Middle frontal gyrus (tissue), 1 donor: Measurements from ENCODE around the gene MOK.

ENCODE experiments used
- DNase-seq: peaks from one replicate; pipeline ENCODE4 v3.0.0-alpha.2; 2015; ENCODE audit warnings: low spot score; ENCODE audit errors: extremely low spot score

MOK gene

DNA sequence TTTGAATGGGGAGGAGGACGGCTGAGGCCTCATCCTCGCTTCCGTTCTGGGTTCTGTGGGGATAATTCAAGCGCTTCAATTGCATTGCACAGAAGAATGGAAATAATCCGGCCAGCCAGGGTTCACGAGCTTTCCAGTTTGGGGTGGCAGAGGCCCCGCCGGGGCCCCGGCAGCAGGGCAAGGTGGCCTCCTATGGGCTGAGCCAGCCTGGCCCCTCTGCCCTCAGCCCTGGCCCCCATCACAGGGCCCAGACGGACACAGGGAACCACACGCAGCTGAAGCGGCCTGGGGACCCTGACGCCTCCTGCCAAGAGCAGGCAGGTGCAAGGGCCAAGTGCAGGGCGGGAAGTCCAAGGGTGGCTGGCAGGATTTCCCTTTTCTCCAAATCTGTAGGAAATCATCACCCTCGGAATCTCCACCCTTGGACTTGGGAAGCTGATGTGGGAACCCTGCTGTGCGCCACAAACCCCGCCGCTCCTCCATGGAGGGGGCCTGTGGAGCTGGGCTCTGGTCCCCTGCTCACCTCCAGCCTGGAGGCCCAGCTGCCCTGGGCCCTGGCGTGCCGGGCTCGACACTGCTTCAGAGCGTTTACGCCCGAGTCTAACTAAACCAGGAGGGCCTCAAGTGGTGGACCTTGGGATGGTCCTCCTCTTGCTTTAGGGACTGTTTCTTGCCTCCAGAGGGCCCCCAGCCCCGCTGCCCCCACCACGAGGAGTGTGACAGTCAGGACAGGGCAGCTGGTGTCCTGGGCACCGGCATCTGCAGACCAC lies 78.4 kb downstream of the MOK start:
- no peak for DNase-seq

DNA sequence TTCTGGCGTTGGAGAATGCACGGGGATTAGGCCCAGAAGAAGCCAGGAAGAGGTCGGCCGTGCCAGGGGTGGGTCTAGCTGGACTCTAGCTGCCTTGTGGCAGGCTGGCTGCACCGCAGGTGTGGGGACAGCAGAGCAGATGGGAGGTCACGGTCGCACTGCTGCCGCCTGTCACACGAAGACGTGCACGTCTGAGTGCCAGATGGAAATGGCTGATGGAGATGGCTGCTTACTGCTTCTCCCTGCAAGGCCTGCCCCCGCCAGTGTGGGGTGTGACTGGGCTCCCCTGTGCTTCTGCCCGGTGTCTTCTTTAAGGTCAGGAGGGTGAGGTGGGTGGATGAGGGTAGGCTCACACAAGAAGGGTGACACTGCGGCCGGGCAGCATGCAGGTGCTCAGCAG lies 79.0 kb downstream of the MOK start:
- DNase-seq = no peak

DNA sequence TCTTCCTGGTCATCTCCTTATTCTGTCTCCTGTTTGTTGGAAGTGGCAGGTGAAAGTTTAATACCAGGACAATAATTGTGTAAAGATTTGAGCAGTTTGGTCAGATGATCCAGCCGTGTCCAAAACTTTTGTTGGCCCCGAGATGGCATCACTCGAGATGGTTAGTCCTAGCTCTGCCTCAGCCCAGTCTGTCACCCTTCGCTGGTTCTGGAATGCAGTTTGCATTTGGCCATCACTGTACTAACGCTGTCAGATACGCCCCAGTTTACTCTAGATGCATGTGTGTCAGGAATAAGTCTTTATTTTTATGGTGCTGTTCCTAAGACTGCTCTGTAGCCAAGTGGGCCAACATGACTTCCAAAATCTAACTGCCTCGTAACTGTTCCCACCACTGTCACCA lies 79.6 kb downstream of the MOK start:
- DNase-seq = no peak

DNA sequence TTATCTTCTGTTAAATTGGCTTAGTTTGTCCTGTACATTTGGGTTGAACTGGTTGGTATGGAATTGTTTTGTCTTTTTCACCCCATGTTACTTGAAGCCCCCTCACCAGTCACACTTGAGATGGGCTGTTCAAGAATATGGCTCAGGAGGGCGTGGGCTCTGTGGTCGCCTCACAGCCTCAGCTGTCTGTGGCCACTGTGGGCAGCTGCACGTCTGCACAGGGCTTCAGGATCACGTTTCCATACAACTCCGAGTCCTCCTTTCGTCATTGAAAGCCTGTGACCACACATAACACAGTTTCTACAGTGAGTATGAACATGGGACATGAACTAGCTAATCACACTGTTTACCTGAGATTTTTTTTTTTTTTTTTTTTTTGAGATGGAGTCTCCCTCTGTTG lies 81.3 kb downstream of the MOK start:
- no peak for DNase-seq

DNA sequence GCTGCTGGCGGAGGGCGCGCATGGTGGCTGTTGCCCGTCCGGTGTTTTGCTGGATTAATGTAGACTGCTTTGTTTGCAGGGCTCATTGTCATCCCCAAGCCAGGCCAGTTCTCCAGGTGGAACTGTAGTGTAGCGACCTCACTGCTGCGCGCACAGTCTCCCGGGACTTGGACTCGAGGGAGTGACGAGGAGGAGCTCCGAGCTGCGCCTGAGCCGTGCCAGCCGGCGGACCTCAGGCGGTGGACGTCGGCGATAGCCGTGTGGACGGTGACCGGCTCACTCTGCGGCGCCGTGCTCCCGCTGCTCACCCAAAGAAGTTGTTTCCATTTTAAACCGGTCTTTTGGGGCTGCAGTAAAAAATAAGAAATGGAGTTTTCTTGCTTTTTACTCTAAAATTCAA lies 82.2 kb downstream of the MOK start:
- no peak for DNase-seq

DNA sequence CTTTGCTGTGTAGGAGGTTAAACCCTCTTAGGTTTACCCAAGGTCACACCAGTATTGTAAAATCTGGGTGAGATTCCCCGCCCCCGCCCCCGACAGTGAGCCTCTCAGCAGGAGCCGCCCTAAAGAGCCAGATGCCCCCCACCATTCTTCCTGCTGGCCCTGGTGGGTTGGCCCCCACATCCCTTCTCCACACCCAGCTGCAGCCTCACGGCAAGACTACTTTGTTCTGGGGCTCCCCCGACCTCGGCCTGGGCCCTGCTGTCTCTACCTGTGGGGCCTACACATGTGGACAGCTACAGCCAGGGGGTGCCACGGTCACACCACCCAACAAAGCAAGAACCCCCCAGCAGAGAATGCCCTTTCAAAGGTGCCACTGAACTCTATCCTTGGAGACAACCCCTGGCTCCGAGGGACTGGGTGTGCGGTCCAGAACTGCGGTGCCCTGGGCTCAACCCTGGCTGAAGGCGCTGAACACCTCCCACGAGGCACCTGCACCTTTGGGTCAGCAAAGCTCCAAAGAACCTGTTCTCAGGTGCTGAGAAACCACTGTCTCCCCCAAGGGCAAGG lies 82.9 kb downstream of the MOK start:
- no peak for DNase-seq

DNA sequence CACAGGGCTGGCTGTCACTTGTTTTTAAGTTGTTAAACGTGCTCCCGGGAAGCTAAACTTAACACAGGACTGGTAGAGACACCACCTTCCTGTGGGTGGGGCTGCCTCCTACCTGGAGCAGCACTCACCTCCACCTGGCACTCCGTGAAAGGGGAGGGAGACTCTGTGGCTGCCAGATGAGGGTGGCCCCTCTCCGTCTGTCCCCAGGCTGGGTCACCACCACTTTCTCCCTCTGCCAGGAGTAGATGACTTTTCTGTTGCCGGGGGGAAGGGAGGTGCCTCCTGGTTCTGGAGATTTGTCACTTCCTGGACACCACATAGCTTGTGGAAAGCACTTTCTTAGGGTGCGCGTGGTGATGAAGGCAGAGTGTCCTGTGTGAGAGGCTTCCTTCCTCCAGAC lies 83.9 kb downstream of the MOK start:
- no peak for DNase-seq

DNA sequence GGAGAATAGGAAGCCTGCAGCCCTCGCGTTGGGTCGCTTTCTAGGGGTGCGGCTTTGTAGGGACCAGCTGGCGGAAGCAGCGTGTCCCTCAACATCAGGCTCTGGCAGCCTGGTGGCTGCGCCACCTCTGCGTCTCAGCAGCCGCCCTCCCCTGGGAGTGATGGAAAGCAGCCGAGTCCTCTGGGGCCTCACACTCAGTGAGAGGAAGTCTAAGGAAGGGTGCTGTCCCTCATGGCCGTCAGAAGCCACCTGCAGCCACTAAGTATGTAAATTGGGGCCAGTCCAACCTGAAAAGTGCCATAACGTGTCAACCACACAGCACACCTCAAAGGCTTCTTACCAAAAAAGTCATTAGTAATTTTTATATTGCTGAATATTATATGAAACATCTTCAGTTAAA lies 84.9 kb downstream of the MOK start:
- no peak for DNase-seq

DNA sequence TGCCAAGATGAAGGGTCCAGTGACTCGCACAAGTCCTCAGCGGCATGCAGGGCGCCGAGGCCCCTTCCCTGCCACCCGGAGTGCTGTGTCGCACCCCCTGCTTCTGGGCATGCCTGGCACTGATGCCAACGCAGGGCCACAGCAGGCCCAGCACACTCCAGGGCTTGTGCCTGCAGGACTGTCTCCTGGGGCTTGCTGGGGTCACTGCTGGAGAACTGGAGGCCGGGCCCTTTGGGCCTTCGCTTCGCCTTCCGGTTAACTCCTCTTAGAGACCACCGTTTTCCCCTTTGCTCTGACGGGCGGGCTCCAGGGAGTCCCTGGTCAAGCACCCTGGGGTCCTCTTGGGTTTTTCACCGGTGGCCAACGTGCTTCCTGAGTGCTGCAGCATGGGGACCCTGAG lies 85.6 kb downstream of the MOK start:
- no peak for DNase-seq

DNA sequence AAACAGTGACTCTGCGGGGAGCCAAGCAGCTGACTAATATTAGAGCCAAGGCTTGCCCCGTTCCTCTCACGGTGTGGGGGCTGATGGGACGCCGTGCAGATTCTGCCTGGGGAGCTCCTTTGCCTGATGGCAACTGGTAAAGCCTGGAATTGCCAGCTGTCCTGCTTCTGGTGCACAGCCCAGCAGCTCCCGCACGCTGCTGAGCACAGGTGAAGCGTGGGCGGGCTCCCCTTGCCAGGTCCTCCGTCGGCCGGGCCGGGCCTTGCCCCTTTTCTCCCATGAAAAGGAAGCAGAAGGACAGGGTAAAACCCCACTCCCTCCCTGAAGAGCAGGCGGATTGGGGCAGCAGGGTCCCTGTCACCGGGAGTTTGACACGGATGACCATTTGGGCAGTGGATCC lies 86.3 kb downstream of the MOK start:
- no peak for DNase-seq

DNA sequence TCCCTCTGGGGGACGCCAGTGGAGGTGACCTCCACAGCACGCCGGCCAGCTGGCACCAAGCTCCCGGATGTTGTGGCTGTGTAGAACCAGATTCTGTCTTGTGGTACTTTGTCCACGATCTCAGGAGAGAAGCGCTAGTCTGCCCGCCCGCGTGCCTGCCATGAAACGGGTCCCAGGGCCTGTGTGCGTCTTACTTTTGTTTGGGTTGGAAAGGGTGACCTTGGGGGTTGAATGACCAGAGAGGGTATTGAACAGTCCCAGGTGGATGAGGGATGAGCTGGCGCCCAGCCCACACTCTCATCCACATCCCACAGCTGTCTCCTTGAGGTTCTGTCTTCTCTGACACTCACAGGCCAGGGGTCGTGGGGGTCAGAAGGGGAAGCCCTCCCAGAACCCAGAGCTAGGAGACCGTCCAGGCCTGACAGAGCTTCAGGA lies 87.0 kb downstream of the MOK start:
- no peak for DNase-seq

DNA sequence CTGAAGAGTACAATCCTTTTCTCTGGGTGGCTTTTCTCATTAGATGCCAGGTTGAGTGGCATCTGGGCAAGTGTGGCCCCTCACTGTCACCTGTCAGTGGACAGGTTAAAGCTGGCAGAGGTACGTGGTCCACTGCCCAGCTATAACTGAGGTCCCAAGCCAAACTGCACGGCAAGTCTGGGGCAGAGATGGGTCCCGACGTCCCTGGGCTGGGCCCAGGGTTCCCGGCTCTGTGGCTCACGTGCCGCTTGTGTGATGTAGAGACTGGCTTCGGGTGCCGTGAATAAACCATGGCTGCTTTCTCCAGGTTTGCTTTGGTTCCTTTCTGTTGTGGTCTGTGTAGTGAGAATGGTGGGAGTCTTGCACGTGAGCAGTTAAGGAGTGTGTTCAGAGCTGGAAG lies 87.6 kb downstream of the MOK start:
- DNase-seq = no peak

DNA sequence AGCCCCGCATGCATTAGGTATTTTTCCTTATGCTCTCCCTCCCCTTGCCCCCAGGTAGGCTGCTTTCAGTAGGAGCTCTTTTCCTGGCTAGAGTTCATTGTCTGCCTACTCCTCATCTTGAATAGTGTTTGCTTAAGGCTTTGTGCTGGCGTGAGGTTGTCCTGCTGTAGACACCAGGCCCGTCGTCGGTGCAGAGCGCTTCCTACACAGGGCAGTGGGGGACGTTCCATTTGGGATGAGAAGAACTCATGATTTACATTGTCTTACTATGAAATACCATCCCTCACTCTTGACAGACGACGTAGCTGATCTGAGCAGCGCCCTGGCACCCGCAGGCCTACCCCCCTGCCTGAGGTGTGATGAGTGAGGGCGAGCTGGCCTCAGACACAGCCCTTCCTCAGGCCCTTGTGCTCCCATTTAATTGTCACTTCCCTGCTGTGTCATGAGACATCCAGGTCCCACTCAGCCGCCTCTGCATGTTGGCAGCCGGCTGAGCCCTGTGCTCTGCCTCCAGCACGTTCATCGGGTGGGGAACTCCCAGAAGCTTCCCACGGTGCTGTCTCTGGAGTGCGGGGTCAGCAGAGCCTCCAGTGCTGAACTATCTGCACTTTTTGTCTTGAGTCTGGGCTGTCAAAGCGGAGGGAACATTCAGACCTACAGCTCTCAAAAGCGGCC lies 89.3 kb downstream of the MOK start:
- DNase-seq = no peak

DNA sequence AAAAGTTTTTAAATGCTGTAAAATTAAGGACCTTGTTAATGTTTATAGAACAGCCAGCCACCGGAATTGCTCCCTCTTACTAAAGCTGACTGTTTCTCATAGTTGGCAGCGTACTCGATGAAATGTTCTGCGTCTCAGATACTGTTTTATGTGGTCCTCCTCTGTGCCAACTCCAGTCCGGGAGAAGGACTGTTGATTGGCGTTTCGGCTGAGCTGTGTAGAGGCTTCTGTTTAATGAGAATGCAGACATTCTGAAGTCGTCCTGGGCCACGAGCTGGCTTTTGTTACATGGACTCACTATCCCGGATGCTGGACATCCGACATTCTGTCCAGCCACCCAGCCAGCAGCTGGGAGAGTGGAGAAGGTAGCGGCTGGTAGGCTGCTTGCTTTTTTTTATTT lies 89.9 kb downstream of the MOK start:
- DNase-seq = peak; percentile 67

DNA sequence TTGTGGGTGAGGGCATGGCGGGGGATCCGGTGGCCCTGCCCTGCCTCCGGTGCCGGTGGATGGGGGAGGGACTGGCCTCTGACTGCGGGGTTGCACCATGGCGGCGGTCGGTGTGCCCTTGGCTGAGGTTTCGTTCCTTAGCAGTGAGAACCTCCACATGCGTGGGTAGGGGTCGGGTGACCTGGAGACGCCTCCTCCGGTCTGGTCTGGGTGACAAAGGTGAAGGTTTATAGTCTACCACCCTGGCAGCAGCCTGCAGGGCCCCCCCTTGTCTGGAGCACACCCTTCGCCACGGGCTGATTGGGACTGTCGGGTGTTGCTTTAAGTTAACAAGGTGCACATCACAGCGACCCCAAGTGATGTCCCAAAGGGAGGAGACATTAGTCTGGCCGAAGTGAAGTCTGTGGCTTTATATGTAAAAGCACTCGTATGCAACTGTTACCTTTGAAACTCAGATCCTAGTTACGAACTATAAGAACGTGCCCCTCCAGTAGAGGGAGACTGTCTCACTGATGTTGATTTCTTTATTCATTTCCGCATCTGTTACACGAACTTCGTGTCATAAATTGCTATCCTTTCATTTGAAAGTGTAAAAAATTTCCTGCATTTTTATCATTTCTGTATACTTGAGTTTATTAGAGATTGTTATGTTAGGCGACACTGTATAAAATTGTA lies 90.8 kb downstream of the MOK start:
- no peak for DNase-seq

DNA sequence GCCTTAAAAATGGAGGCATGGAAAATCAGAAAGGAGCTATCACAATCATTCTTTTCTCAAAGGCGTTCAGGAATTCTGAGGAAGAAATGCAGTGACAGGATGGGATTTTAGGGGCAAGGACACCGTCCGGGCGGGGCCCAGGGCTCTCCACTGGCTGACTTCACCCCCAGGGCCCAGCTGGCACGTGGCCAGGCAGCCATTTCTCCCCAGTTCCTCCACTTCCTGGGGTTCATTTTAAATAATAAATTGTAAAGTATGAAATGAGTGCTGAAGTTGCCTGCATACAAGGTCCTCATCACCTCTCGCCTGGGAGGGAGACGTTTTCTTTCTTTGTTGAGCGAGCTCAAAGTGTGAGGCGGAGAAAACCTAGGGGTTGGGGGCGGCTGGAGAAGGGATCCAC lies 91.5 kb downstream of the MOK start:
- no peak for DNase-seq

DNA sequence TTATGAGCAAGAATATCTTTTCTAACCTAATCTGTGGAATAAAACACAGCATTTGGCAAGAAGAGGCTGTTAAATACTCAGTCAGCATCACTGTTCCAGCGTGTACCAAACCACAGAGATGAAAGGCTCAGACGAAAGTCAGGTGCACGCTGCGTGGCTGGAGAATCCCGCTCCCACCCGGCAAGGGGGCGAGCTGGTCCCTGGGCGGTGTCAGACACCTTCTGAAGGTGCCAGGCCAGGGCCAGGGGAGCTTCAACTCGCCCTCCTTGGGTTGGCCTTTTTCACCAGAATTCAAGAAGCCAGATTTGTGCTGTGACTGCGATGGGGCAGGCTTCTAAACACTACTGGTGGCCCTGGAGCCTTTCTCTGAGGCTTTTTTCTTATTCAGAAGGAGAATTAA lies 92.1 kb downstream of the MOK start:
- no peak for DNase-seq

DNA sequence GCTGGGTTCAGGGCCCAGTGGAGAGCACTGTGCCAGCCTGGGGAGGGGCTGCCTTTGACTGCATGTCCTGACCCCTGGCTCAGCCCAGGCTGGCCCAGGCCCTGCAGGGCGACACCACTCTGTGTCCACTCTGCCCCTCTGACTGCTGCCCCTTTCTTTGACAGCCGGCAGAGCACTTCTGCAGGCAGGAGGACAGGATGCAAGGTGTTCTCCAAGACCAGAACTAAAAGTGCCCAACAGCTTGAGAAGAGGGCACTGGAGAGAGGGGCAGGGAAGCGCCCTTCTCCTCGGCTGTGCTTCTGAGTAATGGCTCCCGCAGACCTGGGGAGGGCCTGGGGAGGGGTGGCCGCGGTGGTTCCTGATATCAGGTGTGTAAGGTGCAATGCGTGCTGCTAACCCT lies 92.6 kb downstream of the MOK start:
- no peak for DNase-seq

DNA sequence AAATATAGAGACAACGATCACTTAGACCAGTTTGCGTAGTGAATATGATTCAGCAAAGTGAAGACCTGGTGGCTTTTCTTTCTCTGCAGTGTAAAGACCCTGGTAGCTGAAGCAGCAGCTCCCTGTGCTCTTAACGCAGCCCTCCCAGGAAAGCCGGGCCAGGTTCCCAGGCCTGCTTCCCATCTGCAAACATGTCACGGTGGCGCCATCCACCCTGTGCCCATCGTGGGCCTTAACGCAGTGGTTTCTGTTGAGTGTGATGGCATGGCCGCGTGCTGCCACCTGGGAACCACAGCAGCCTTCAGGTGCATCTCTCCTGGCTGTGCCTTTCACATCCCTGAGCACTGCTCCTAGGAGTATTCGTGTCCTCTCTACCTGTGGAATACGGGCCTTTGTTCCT lies 93.7 kb downstream of the MOK start:
- DNase-seq = no peak

DNA sequence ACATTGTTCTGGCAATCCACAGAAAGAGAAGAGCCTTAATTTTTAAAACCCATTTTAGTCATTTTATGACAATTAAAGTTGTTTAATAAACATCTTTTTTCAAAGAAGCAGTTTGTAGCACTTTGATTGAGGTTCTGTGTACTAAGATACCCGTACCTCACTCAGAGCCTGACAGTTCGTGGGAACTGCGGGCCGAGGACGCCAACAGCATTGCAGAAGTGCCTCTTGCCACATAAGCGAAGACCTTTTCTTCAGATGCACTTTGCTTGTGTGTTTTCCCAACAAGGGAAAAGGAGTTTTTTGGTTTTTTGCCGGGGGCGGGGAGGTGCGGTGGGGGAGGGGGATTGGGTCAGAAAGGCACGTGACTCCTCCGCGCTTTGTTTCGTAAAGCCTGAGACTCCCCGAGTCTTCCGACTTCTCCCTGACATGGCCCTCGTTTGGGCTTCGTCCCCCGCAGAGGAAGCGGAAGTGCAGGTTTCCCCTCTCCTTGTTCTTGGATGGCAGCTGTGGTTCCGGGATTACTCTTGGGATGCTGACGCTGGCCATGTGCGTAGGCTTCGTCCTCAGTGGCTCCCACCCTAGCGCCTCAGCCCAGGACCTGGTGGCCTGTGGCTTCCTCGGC lies 94.4 kb downstream of the MOK start:
- DNase-seq = no peak

DNA sequence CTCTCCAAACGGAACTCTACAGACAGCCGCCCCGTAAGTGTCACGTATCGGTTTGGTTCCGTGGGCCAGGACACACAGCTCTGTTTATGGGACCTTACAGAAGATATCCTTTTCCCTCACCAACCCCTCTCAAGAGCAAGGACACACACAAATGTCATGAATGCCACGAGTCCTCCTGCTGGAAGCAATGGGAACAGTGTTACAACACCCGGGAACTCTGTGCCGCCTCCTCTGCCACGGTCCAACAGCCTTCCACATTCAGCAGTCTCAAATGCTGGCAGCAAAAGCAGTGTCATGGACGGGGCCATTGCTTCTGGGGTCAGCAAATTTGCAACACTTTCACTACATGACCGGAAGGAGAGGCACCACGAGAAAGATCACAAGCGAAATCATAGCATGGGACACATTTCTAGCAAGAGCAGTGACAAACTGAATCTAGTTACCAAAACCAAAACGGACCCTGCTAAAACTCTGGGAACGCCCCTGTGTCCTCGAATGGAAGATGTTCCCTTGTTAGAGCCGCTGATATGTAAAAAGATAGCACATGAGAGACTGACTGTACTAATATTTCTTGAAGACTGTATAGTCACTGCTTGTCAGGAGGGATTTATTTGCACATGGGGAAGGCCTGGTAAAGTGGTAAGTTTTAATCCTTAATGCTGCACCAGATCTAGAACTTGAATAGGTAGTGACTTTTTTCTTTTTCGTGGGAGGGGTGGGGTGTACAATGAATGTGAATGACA lies 95.6 kb downstream of the MOK start:
- DNase-seq = no peak
